Superior temporal gyrus (tissue), 1 donor: ENCODE data around the gene ARID5A.
"Not testable (repeated sequence)": the region's sequence is repeated elsewhere in the genome, so short reads cannot be mapped to it uniquely, and the experiment has no call there.

Source experiments
- DNase-seq: peaks from one replicate; pipeline ENCODE4 v3.0.0-alpha.2; 2016; ENCODE audit errors: extremely low spot score

Gene ARID5A

GRCh38 chr2:96556441-96557330 lies 20.1 kb downstream of the ARID5A start:
- no peak for DNase-seq

- DNase-seq = not testable (repeated sequence)
Observed at GRCh38 chr2:96557421-96557820, 20.9 kb downstream of the ARID5A start.

- DNase-seq = no peak
Observed at GRCh38 chr2:96558061-96558460, 21.5 kb downstream of the ARID5A start.

GRCh38 chr2:96558485-96558884 lies 21.9 kb downstream of the ARID5A start:
- no peak for DNase-seq

- DNase-seq = no peak
Observed at GRCh38 chr2:96564026-96564425, 27.5 kb downstream of the ARID5A start.

GRCh38 chr2:96564563-96564962 lies 28.0 kb downstream of the ARID5A start:
- DNase-seq = no peak

GRCh38 chr2:96565111-96565510 lies 28.6 kb downstream of the ARID5A start:
- no peak for DNase-seq

- no peak for DNase-seq
Observed at GRCh38 chr2:96568094-96568493, 31.5 kb downstream of the ARID5A start.

GRCh38 chr2:96574364-96574763 lies 37.8 kb downstream of the ARID5A start:
- DNase-seq = no peak

- no peak for DNase-seq
Observed at GRCh38 chr2:96575785-96576456, 39.4 kb downstream of the ARID5A start.

- DNase-seq = no peak
Observed at GRCh38 chr2:96577501-96577900, 40.9 kb downstream of the ARID5A start.

- DNase-seq = no peak
Observed at GRCh38 chr2:96578731-96579130, 42.2 kb downstream of the ARID5A start.

- no peak for DNase-seq
Observed at GRCh38 chr2:96579422-96579821, 42.9 kb downstream of the ARID5A start.

GRCh38 chr2:96580771-96581170 lies 44.2 kb downstream of the ARID5A start:
- no peak for DNase-seq

GRCh38 chr2:96584017-96584416 lies 47.5 kb downstream of the ARID5A start:
- DNase-seq = no peak

GRCh38 chr2:96587843-96588242 lies 51.3 kb downstream of the ARID5A start:
- no peak for DNase-seq

GRCh38 chr2:96591054-96591453 lies 54.5 kb downstream of the ARID5A start:
- DNase-seq = no peak

- no peak for DNase-seq
Observed at GRCh38 chr2:96591494-96591893, 54.9 kb downstream of the ARID5A start.

- no peak for DNase-seq
Observed at GRCh38 chr2:96594282-96594681, 57.7 kb downstream of the ARID5A start.

GRCh38 chr2:96594691-96595152 lies 58.2 kb downstream of the ARID5A start:
- no peak for DNase-seq

- peak; percentile 37 for DNase-seq
Observed at GRCh38 chr2:96596596-96596995, 60.0 kb downstream of the ARID5A start.

- no peak for DNase-seq
Observed at GRCh38 chr2:96599941-96600340, 63.4 kb downstream of the ARID5A start.
